Keratinocyte (primary cell): ENCODE measurements around the gene UBAC2. TPM values are rescaled to one million over a fixed set of nuclear protein-coding genes. Genes with fewer than 3 reads are reported as not detected.

Experiments
- DNase-seq: peaks from one replicate; pipeline ENCODE4 v3.0.0-alpha.2; 2011; ENCODE audit warnings: low read depth, missing footprints, low spot score
- FAIRE-seq: peaks from 2 replicates; lab custom pipeline; 2011; peaks lifted over from hg19 to GRCh38; lab: Jason Lieb, UNC
- H2AFZ ChIP-seq: 2 replicates; pipeline ENCODE4 v1.6.0; 2012; ENCODE audit warnings: low read length, control low read depth, inconsistent platforms; ENCODE audit not compliant: control insufficient read depth
- H3K27ac ChIP-seq: 2 replicates; pipeline ENCODE4 v1.5.1; 2011; ENCODE audit warnings: low read length; ENCODE audit not compliant: control insufficient read depth, insufficient read depth
- H3K27me3 ChIP-seq: 3 replicates; pipeline ENCODE4 v1.6.0; 2011; ENCODE audit warnings: low read length; ENCODE audit not compliant: control insufficient read depth, insufficient read depth; ENCODE audit errors: extremely low read depth
- H3K36me3 ChIP-seq, 2 experiments: 2 replicates in 1 of 2; 3 replicates in 1 of 2; pipeline ENCODE4 v1.5.1; 2011; ENCODE audit warnings: low read length in 2 of 2, mild to moderate bottlenecking in 1 of 2; ENCODE audit not compliant: control insufficient read depth in 2 of 2, insufficient read depth in 2 of 2; ENCODE audit errors: extremely low read depth in 1 of 2
- H3K4me1 ChIP-seq: 3 replicates; pipeline ENCODE4 v1.5.1; 2011; ENCODE audit warnings: low read length; ENCODE audit not compliant: control insufficient read depth, insufficient read depth; ENCODE audit errors: extremely low read depth
- H3K4me2 ChIP-seq: 3 replicates; pipeline ENCODE4 v1.6.0; 2011; ENCODE audit warnings: low read depth, low read length; ENCODE audit not compliant: control insufficient read depth, insufficient read depth; ENCODE audit errors: extremely low read depth
- H3K4me3 ChIP-seq, 3 experiments: fragments of 200-600 bp in 1 of 3; sonication (generic) in 1 of 3; 2 replicates in 2 of 3; 3 replicates in 1 of 3; pipeline ENCODE4 v1.5.1; 2011 to 2016; ENCODE audit warnings: low read length in 3 of 3, mild to moderate bottlenecking in 3 of 3, control low read depth in 2 of 3, inconsistent platforms in 1 of 3, low read depth in 1 of 3, mixed read lengths in 1 of 3, mixed run types in 1 of 3, moderate library complexity in 1 of 3; ENCODE audit not compliant: control insufficient read depth in 2 of 3, insufficient read depth in 2 of 3; ENCODE audit errors: extremely low read depth in 1 of 3
- H3K79me2 ChIP-seq: 2 replicates; pipeline ENCODE4 v1.6.0; 2012; ENCODE audit warnings: low read length; ENCODE audit not compliant: control insufficient read depth, insufficient read depth
- H3K9ac ChIP-seq: 3 replicates; pipeline ENCODE4 v1.6.0; 2011; ENCODE audit warnings: low read length; ENCODE audit not compliant: control insufficient read depth, insufficient read depth; ENCODE audit errors: extremely low read depth
- H3K9me1 ChIP-seq: 3 replicates; pipeline ENCODE4 v1.6.0; 2011; ENCODE audit warnings: low read length; ENCODE audit not compliant: control insufficient read depth, insufficient read depth; ENCODE audit errors: extremely low read depth
- H3K9me3 ChIP-seq: 2 replicates; pipeline ENCODE4 v1.5.1; 2012; ENCODE audit warnings: low read depth, low read length; ENCODE audit not compliant: control insufficient read depth
- H4K20me1 ChIP-seq: 3 replicates; pipeline ENCODE4 v1.6.0; 2011; ENCODE audit warnings: low read length; ENCODE audit not compliant: control insufficient read depth, insufficient read depth; ENCODE audit errors: extremely low read depth
- EZH2 ChIP-seq: IDR thresholded peaks from one replicate; pipeline ENCODE4 v1.6.1; 2012; ENCODE audit warnings: inconsistent platforms, mild to moderate bottlenecking, low read length, moderate library complexity
- dilution Hi-C: fragments of 300-500 bp; cut with MboI; formaldehyde crosslinking; loops from one replicate; pipeline ENCODE4 v1.7.0; 2020; ENCODE audit warnings: low sequenced_read_pairs; ENCODE audit not compliant: extremely low pct_ligation_motif_present
- polyA plus RNA-seq, 5 experiments: library from polyadenylated mRNA; depleted of rRNA in 3 of 5; stranded (reverse) in 3 of 5; stranded (forward) in 1 of 5; unstranded in 1 of 5; fragments of >200 nt; gene quantifications; 1 replicate in 1 of 5; 2 replicates in 3 of 5; 3 replicates in 1 of 5; pipeline versions ENCODE4 v1.2.1 to v1.2.3, GENCODE V29; 2011 to 2012; ENCODE audit warnings: missing spikeins in 2 of 5, low read depth in 1 of 5, low replicate concordance in 1 of 5
- TF ChIP-seq, protein P1 (sequence below), 3 experiments: IDR thresholded peaks in 1 of 3; conservative IDR thresholded peaks in 1 of 3; optimal IDR thresholded peaks in 1 of 3; 2 replicates in 2 of 3; 3 replicates in 1 of 3; pipeline versions ENCODE3 to v1.5.1; 2011; ENCODE audit warnings: low read length in 3 of 3, mild to moderate bottlenecking in 3 of 3, moderate library complexity in 2 of 3, control low read depth in 1 of 3, inconsistent platforms in 1 of 3; ENCODE audit not compliant: insufficient read depth in 2 of 3; ENCODE audit errors: extremely low read depth in 1 of 3

The UBAC2 gene
- polyA plus RNA-seq, 1 donor (not counting 4 experiments of a cell fraction or from before 2014, with no cell fraction given), result 104 TPM

DNA sequence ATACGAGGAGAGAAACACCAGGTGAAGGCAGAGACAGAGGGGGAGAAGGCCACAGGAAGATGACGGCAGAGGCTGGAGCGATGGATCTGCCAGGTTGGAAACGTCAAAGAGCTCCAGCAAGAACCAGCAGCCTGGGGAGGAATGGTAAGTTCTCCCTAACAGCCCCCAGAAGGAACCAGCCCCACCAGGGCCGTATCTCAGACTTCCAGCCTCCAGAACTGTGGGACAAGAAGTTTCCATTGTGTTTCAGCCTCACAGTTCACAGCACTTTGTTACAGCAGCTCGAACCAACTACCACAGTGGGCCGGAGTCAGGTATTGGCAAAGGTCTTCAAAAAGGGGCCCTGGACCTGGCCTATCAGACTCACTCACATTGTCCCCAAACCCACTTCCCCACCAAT, 195.8 kb downstream of the UBAC2 start:
- no peaks in the 10 kb centered on the region for H4K20me1 ChIP-seq
- peaks cover 3% of the 10 kb centered on the region for H3K27me3 ChIP-seq
- dilution Hi-C loops, result no loop called here
- TF ChIP-seq EZH2, result no peak
- DNase-seq (no peak), FAIRE-seq (no peak)
- no peak overlapping the region for H3K27ac ChIP-seq
- H3K79me2 ChIP-seq, result no peaks in the 10 kb centered on the region
- H3K9ac ChIP-seq, result no peak overlapping the region
- H3K4me2 ChIP-seq, result no peak overlapping the region
- no peaks in the 10 kb centered on the region for H3K9me3 ChIP-seq
- H2AFZ ChIP-seq, result no peak overlapping the region
- H3K4me3 ChIP-seq, result no peak overlapping the region
- H3K9me1 ChIP-seq, result no peaks in the 10 kb centered on the region
- no peaks in the 10 kb centered on the region for H3K36me3 ChIP-seq
- no peaks in the 10 kb centered on the region for H3K4me1 ChIP-seq

DNA sequence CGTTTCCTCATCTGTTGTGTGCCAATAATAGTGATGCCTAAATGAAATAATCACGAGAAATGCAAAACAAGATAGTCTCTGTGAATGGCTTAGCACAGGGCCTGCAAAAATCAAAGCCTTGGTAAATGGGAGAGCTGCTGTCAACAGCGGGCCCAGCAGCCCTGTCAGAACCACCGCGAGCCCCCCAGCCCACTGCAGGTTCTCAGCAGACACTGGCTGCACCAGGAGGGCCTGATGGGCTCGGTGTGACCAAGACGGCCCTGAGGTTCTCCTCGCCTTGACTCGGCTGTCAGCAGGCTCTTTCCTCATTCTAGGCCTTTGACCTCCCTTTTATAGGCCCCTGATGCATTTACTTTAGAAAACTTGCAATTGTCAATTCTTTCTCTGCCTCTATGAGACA, 197.4 kb downstream of the UBAC2 start:
- dilution Hi-C loops, result no loop called here
- no peaks in the 10 kb centered on the region for H3K9me3 ChIP-seq
- H3K27me3 ChIP-seq, result no peaks in the 10 kb centered on the region
- H3K4me1 ChIP-seq, result no peaks in the 10 kb centered on the region
- no peaks in the 10 kb centered on the region for H3K36me3 ChIP-seq
- H3K4me3 ChIP-seq, result no peak overlapping the region
- no peak for DNase-seq
- no peak overlapping the region for H3K4me2 ChIP-seq
- H2AFZ ChIP-seq, result no peak overlapping the region
- no peaks in the 10 kb centered on the region for H3K9me1 ChIP-seq
- no peak overlapping the region for H3K27ac ChIP-seq
- FAIRE-seq, result no peak
- H4K20me1 ChIP-seq, result no peaks in the 10 kb centered on the region
- no peaks in the 10 kb centered on the region for H3K79me2 ChIP-seq
- no peak overlapping the region for H3K9ac ChIP-seq
- no peak for TF ChIP-seq EZH2
- TF ChIP-seq, protein P1, sequence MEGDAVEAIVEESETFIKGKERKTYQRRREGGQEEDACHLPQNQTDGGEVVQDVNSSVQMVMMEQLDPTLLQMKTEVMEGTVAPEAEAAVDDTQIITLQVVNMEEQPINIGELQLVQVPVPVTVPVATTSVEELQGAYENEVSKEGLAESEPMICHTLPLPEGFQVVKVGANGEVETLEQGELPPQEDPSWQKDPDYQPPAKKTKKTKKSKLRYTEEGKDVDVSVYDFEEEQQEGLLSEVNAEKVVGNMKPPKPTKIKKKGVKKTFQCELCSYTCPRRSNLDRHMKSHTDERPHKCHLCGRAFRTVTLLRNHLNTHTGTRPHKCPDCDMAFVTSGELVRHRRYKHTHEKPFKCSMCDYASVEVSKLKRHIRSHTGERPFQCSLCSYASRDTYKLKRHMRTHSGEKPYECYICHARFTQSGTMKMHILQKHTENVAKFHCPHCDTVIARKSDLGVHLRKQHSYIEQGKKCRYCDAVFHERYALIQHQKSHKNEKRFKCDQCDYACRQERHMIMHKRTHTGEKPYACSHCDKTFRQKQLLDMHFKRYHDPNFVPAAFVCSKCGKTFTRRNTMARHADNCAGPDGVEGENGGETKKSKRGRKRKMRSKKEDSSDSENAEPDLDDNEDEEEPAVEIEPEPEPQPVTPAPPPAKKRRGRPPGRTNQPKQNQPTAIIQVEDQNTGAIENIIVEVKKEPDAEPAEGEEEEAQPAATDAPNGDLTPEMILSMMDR (optimal IDR thresholded peaks at IDR 0.05 in 1 of 3, IDR thresholded peaks at IDR 0.05 in 1 of 3, conservative IDR thresholded peaks at IDR 0.05 in 1 of 3; ENCODE audit: extremely low read depth in 1 of 3, insufficient read depth in 2 of 3, low read length in 3 of 3), result no peak

DNA sequence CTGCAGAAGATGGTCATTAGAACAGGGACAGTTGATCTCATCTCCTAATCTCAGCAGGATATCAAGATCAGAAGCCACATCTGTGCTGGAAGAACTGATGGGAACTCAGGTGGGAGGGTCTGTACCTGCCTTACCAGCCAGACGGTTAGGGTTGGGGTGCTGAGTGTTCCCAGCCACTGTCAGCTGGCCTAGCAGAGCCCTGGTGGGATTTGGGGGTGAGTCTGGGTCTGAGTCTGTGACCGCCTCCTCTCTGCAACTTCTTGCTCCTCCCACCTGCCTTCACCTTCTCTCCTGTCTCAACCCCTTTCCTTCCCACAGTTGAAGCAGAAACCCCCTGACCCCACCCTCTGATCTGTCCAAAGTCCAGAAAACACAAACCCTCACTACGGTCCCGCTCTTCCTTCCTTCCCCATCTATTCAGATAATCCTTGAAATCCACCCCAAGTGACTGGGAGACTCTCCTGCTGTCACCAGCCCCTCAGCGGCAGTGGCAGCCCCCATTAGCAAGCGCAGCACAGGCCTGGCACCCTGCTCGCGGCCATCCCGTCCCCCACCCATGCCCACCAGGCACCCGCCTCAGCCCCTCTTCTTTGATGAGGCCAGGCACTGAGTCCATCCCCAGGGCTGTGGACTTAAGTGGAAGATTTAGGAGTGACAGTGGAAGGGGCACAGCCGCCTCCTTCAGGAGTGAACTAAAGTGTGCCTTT, 198.4 kb downstream of the UBAC2 start:
- H3K4me2 ChIP-seq, result no peak overlapping the region
- no peaks in the 10 kb centered on the region for H4K20me1 ChIP-seq
- no peak overlapping the region for H3K9ac ChIP-seq
- dilution Hi-C loops, result no loop called here
- no peak overlapping the region for H3K4me3 ChIP-seq
- FAIRE-seq (no peak), DNase-seq (no peak)
- H3K4me1 ChIP-seq, result no peaks in the 10 kb centered on the region
- no peaks in the 10 kb centered on the region for H3K79me2 ChIP-seq
- no peaks in the 10 kb centered on the region for H3K36me3 ChIP-seq
- H3K27me3 ChIP-seq, result no peaks in the 10 kb centered on the region
- H3K9me3 ChIP-seq, result no peaks in the 10 kb centered on the region
- H3K27ac ChIP-seq, result no peak overlapping the region
- TF ChIP-seq EZH2, result no peak
- TF ChIP-seq, protein P1 (optimal IDR thresholded peaks at IDR 0.05 in 1 of 3, IDR thresholded peaks at IDR 0.05 in 1 of 3, conservative IDR thresholded peaks at IDR 0.05 in 1 of 3; ENCODE audit: extremely low read depth in 1 of 3, insufficient read depth in 2 of 3, low read length in 3 of 3), result no peak
- H3K9me1 ChIP-seq, result no peaks in the 10 kb centered on the region
- H2AFZ ChIP-seq, result no peak overlapping the region
